Uterus (tissue), 2 donors: ENCODE results near the gene TMEM181.

Experiments used
- CTCF ChIP-seq, 4 experiments: fragments of 200-600 bp in 2 of 4; fragments of 450-650 bp in 2 of 4; sonication (generic) in 2 of 4; IDR thresholded peaks; one replicate each; pipeline ENCODE4 v1.5.1; 2016 to 2019; ENCODE audit warnings: antibody characterized with exemption in 4 of 4, mild to moderate bottlenecking in 2 of 4, moderate library complexity in 1 of 4
- POLR2A ChIP-seq, 2 donors: fragments of 450-650 bp; IDR thresholded peaks; one replicate each; pipeline ENCODE4 v1.6.1; 2016; ENCODE audit warnings: antibody characterized with exemption in 2 of 2, mild to moderate bottlenecking in 1 of 2, moderate library complexity in 1 of 2

GRCh38 chr6:158629367-158630221 lies 69.7 kb downstream of the TMEM181 start:
- TF ChIP-seq CTCF (IDR thresholded peaks at IDR 0.05) (no peak), POLR2A (IDR thresholded peaks at IDR 0.05) (no peak)
